Measurements from ENCODE around the gene CTNNB1.

Gene CTNNB1

GRCh38 chr3:41248525-41248924, 49.2 kb downstream of the CTNNB1 start:
- no peaks in the 10 kb centered on the region for H3K79me2 ChIP-seq (ENCODE audit: insufficient read depth, low read length)
- no peak overlapping the region for H3K9ac ChIP-seq (ENCODE audit: low read depth, low read length)
- DNase-seq: no peak
- peaks cover 9% of the 10 kb centered on the region; the same call in 1 of the 2 replicates for H4K20me1 ChIP-seq (ENCODE audit: insufficient read depth, low read length)
- H3K4me2 ChIP-seq (ENCODE audit: insufficient read depth, low read length): no peak overlapping the region
- no peaks in the 10 kb centered on the region for H3K27me3 ChIP-seq (ENCODE audit: insufficient read depth, low read length, poor library complexity)
- peaks cover 8% of the 10 kb centered on the region; the same call in 1 of the 2 replicates for H3K36me3 ChIP-seq (ENCODE audit: insufficient read depth, low read length)
- no peaks in the 10 kb centered on the region for H3K9me3 ChIP-seq (ENCODE audit: insufficient read depth, low read length, severe bottlenecking)
- H3K27ac ChIP-seq (ENCODE audit: low read length): no peak overlapping the region
- H2AFZ ChIP-seq (ENCODE audit: low read depth, low read length): no peak overlapping the region
- no peak for ATAC-seq (ENCODE audit: insufficient read depth, low read depth)
- no peaks in the 10 kb centered on the region for H3K4me1 ChIP-seq (ENCODE audit: insufficient read depth, low read length)
- H3K4me3 ChIP-seq (ENCODE audit: low read depth in 1 of 2, low read length in 2 of 2): no peak overlapping the region
- TF ChIP-seq EZH2 (IDR thresholded peaks at IDR 0.05; ENCODE audit: borderline replicate concordance, low read depth, low read length, severe bottlenecking): no peak
- no peak for TF ChIP-seq CTCF (IDR thresholded peaks at IDR 0.05; ENCODE audit: borderline replicate concordance, extremely low read depth, low read length, poor library complexity, severe bottlenecking)

GRCh38 chr3:41249318-41249717, 50.0 kb downstream of the CTNNB1 start:
- Histone ChIP-seq H3K36me3 (ENCODE audit: insufficient read depth, low read length) (peaks cover 8% of the 10 kb centered on the region; the same call in 1 of the 2 replicates), H3K4me2 (ENCODE audit: insufficient read depth, low read length) (no peak overlapping the region), H3K27ac (ENCODE audit: low read length) (no peak overlapping the region), H3K9me3 (ENCODE audit: insufficient read depth, low read length, severe bottlenecking) (no peaks in the 10 kb centered on the region), H3K9ac (ENCODE audit: low read depth, low read length) (no peak overlapping the region), H3K27me3 (ENCODE audit: insufficient read depth, low read length, poor library complexity) (no peaks in the 10 kb centered on the region), H4K20me1 (ENCODE audit: insufficient read depth, low read length) (peaks cover 9% of the 10 kb centered on the region; the same call in 1 of the 2 replicates), H3K4me3 (ENCODE audit: low read depth in 1 of 2, low read length in 2 of 2) (no peak overlapping the region), H3K79me2 (ENCODE audit: insufficient read depth, low read length) (no peaks in the 10 kb centered on the region), H3K4me1 (ENCODE audit: insufficient read depth, low read length) (no peaks in the 10 kb centered on the region), H2AFZ (ENCODE audit: low read depth, low read length) (no peak overlapping the region)
- DNase-seq: no peak
- TF ChIP-seq CTCF (IDR thresholded peaks at IDR 0.05; ENCODE audit: borderline replicate concordance, extremely low read depth, low read length, poor library complexity, severe bottlenecking) (no peak), EZH2 (IDR thresholded peaks at IDR 0.05; ENCODE audit: borderline replicate concordance, low read depth, low read length, severe bottlenecking) (no peak)
- no peak for ATAC-seq (ENCODE audit: insufficient read depth, low read depth)

- no peak for ATAC-seq (ENCODE audit: insufficient read depth, low read depth)
- DNase-seq: no peak
- H3K79me2 ChIP-seq (ENCODE audit: insufficient read depth, low read length): no peaks in the 10 kb centered on the region
These were observed 51.5 kb downstream of the CTNNB1 start for GRCh38 chr3:41250825-41251224.

More at GRCh38 chr3:41250825-41251224, 51.5 kb downstream of the CTNNB1 start:
- H3K9me3 ChIP-seq (ENCODE audit: insufficient read depth, low read length, severe bottlenecking): no peaks in the 10 kb centered on the region
- no peaks in the 10 kb centered on the region for H3K4me1 ChIP-seq (ENCODE audit: insufficient read depth, low read length)
- H4K20me1 ChIP-seq (ENCODE audit: insufficient read depth, low read length): no peaks in the 10 kb centered on the region
- no peaks in the 10 kb centered on the region for H3K36me3 ChIP-seq (ENCODE audit: insufficient read depth, low read length)
- H2AFZ ChIP-seq (ENCODE audit: low read depth, low read length): no peak overlapping the region
- H3K4me2 ChIP-seq (ENCODE audit: insufficient read depth, low read length): no peak overlapping the region
- no peak overlapping the region for H3K4me3 ChIP-seq (ENCODE audit: low read depth in 1 of 2, low read length in 2 of 2)
- no peaks in the 10 kb centered on the region for H3K27me3 ChIP-seq (ENCODE audit: insufficient read depth, low read length, poor library complexity)
- H3K27ac ChIP-seq (ENCODE audit: low read length): no peak overlapping the region
- no peak for TF ChIP-seq EZH2 (IDR thresholded peaks at IDR 0.05; ENCODE audit: borderline replicate concordance, low read depth, low read length, severe bottlenecking)
- TF ChIP-seq CTCF (IDR thresholded peaks at IDR 0.05; ENCODE audit: borderline replicate concordance, extremely low read depth, low read length, poor library complexity, severe bottlenecking): no peak
- no peak overlapping the region for H3K9ac ChIP-seq (ENCODE audit: low read depth, low read length)

Data from DND-41 (cell line).